ENCODE measurements around the gene SUMO2. TPM values are rescaled to one million over a fixed set of nuclear protein-coding genes. Genes with fewer than 3 reads are reported as not detected.

The SUMO2 gene
- total RNA-seq, 1 donor from 2014 or later = 449 TPM

DNA sequence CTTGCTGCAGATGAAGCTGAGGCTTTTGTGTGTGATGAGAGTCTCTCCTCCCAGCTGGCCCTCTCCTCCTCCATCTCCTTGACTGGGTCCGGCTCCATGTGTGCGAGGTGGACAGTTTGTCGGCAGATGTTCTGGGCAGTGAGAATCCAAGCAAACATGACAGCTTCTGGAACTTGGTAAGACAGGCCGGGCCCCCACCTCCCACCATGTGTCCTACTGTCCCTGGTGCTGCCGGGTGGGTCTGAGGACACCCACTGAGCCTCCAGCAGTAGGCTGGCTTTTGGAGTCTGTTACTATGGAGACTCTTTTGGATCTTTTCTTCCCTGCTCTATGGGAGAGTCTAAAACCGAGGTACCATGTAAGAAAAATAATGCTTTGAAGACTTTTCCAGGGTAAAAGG lies 35.4 kb upstream of the SUMO2 start:
- no peaks in the 10 kb centered on the region for H3K9me3 Mint-ChIP-seq (ENCODE audit: unreplicated experiment)
- Histone ChIP-seq H3K4me2 (ENCODE audit: low read length) (no peak overlapping the region), H3K36me3 (ENCODE audit: insufficient read depth, low read length) (peaks cover 41% of the 10 kb centered on the region), H3K27me3 (ENCODE audit: insufficient read depth, low read length) (no peaks in the 10 kb centered on the region), H4K20me1 (ENCODE audit: insufficient read depth, low read length) (peaks cover 16% of the 10 kb centered on the region), H3K9me3 (ENCODE audit: insufficient read depth, low read depth, low read length) (no peaks in the 10 kb centered on the region), H3K4me3 (ENCODE audit: insufficient read depth, low read depth, low read length) (no peak overlapping the region), H3K4me1 (ENCODE audit: insufficient read depth, low read length) (no peaks in the 10 kb centered on the region), H3K9ac (ENCODE audit: low read length) (no peak overlapping the region), H3K79me2 (ENCODE audit: insufficient read depth, low read length) (peaks cover 8% of the 10 kb centered on the region), H2AFZ (ENCODE audit: low read depth, low read length) (no peak overlapping the region), H3K27ac (ENCODE audit: low read depth, low read length) (no peak overlapping the region)
- no peak for DNase-seq (ENCODE audit: low read depth)
- H3K4me1 Mint-ChIP-seq (ENCODE audit: low read depth, unreplicated experiment) = no peaks in the 10 kb centered on the region
- no peaks in the 10 kb centered on the region for H3K27me3 Mint-ChIP-seq (ENCODE audit: low read depth, unreplicated experiment)
- TF ChIP-seq, protein P1, sequence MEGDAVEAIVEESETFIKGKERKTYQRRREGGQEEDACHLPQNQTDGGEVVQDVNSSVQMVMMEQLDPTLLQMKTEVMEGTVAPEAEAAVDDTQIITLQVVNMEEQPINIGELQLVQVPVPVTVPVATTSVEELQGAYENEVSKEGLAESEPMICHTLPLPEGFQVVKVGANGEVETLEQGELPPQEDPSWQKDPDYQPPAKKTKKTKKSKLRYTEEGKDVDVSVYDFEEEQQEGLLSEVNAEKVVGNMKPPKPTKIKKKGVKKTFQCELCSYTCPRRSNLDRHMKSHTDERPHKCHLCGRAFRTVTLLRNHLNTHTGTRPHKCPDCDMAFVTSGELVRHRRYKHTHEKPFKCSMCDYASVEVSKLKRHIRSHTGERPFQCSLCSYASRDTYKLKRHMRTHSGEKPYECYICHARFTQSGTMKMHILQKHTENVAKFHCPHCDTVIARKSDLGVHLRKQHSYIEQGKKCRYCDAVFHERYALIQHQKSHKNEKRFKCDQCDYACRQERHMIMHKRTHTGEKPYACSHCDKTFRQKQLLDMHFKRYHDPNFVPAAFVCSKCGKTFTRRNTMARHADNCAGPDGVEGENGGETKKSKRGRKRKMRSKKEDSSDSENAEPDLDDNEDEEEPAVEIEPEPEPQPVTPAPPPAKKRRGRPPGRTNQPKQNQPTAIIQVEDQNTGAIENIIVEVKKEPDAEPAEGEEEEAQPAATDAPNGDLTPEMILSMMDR (IDR thresholded peaks at IDR 0.05; ENCODE audit: insufficient read depth, low read depth, low read length) = no peak
- no peak for TF ChIP-seq EZH2 (IDR thresholded peaks at IDR 0.05; ENCODE audit: insufficient read depth, low read length)
- no peak for FAIRE-seq
- no peak overlapping the region for H3K4me3 Mint-ChIP-seq (ENCODE audit: unreplicated experiment)
- peaks cover 22% of the 10 kb centered on the region for H3K36me3 Mint-ChIP-seq (ENCODE audit: low read depth, unreplicated experiment)
- H3K27ac Mint-ChIP-seq (ENCODE audit: unreplicated experiment) = no peak overlapping the region

DNA sequence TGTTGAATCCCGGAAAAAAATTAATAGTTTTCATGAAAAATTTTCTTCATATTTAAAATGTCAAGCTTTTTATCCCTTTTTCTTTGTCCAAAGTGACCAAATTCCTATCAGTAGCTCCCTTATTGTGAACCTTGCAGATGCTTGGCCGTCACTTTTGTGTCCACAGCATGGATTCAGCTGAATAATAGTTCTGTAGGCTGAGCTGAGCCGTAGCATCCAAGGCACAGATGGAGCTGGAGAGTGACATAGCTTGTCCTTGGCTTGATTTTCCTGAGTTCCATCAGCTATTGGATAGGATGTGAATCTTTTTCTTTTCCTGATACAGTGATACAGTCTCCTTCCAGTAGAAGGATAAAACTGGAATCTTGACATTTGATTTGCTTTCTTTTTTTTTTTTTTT lies 26.3 kb upstream of the SUMO2 start:
- no peak overlapping the region for H3K4me2 ChIP-seq (ENCODE audit: low read length)
- H3K36me3 ChIP-seq (ENCODE audit: insufficient read depth, low read length) = peaks cover 37% of the 10 kb centered on the region
- peaks cover 6% of the 10 kb centered on the region for H3K4me1 Mint-ChIP-seq (ENCODE audit: low read depth, unreplicated experiment)
- H3K4me1 ChIP-seq (ENCODE audit: insufficient read depth, low read length) = peaks cover 10% of the 10 kb centered on the region
- H3K27ac Mint-ChIP-seq (ENCODE audit: unreplicated experiment) = no peak overlapping the region
- no peak overlapping the region for H2AFZ ChIP-seq (ENCODE audit: low read depth, low read length)
- H3K9me3 Mint-ChIP-seq (ENCODE audit: unreplicated experiment) = no peaks in the 10 kb centered on the region
- no peak overlapping the region for H3K27ac ChIP-seq (ENCODE audit: low read depth, low read length)
- H3K4me3 ChIP-seq (ENCODE audit: insufficient read depth, low read depth, low read length) = no peak overlapping the region
- peaks cover 4% of the 10 kb centered on the region for H3K36me3 Mint-ChIP-seq (ENCODE audit: low read depth, unreplicated experiment)
- H3K27me3 Mint-ChIP-seq (ENCODE audit: low read depth, unreplicated experiment) = no peaks in the 10 kb centered on the region
- H3K4me3 Mint-ChIP-seq (ENCODE audit: unreplicated experiment) = peak overlapping the region; percentile 45
- H3K27me3 ChIP-seq (ENCODE audit: insufficient read depth, low read length) = no peaks in the 10 kb centered on the region
- DNase-seq (ENCODE audit: low read depth) (no peak), FAIRE-seq (no peak)
- H3K9ac ChIP-seq (ENCODE audit: low read length) = peak overlapping the region; percentile 14
- TF ChIP-seq, protein P1 (IDR thresholded peaks at IDR 0.05; ENCODE audit: insufficient read depth, low read depth, low read length) = no peak
- TF ChIP-seq EZH2 (IDR thresholded peaks at IDR 0.05; ENCODE audit: insufficient read depth, low read length) = no peak
- H4K20me1 ChIP-seq (ENCODE audit: insufficient read depth, low read length) = peaks cover 3% of the 10 kb centered on the region
- H3K79me2 ChIP-seq (ENCODE audit: insufficient read depth, low read length) = peaks cover 53% of the 10 kb centered on the region
- no peaks in the 10 kb centered on the region for H3K9me3 ChIP-seq (ENCODE audit: insufficient read depth, low read depth, low read length)

DNA sequence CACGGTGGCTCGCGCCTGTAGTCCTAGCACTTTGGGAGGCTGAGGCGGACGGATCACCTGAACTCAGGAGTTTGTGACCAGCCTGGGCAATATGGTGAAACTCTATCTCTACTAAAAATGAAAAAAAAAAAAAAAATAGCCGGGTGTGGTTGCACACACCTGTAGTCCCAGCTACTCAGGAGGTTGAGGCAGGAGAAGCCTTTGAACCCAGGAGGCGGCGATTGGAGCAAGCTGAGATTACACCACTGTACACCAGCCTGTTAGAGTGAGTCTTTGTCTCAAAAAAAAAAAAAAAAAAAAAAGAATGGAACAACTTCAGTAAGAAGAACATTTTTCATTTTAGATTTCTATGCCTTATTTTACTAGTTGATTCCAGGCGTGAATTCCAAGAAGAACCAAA lies 25.4 kb upstream of the SUMO2 start:
- H3K27ac Mint-ChIP-seq (ENCODE audit: unreplicated experiment) = no peak overlapping the region
- TF ChIP-seq EZH2 (IDR thresholded peaks at IDR 0.05; ENCODE audit: insufficient read depth, low read length) = no peak
- TF ChIP-seq, protein P1 (IDR thresholded peaks at IDR 0.05; ENCODE audit: insufficient read depth, low read depth, low read length) = no peak
- peaks cover 3% of the 10 kb centered on the region for H4K20me1 ChIP-seq (ENCODE audit: insufficient read depth, low read length)
- H3K4me3 ChIP-seq (ENCODE audit: insufficient read depth, low read depth, low read length) = no peak overlapping the region
- H3K9me3 Mint-ChIP-seq (ENCODE audit: unreplicated experiment) = no peaks in the 10 kb centered on the region
- no peak for DNase-seq (ENCODE audit: low read depth)
- peaks cover 2% of the 10 kb centered on the region for H3K36me3 Mint-ChIP-seq (ENCODE audit: low read depth, unreplicated experiment)
- H3K4me1 Mint-ChIP-seq (ENCODE audit: low read depth, unreplicated experiment) = peaks cover 6% of the 10 kb centered on the region
- peaks cover 10% of the 10 kb centered on the region for H3K4me1 ChIP-seq (ENCODE audit: insufficient read depth, low read length)
- H3K36me3 ChIP-seq (ENCODE audit: insufficient read depth, low read length) = peaks cover 31% of the 10 kb centered on the region
- no peak overlapping the region for H3K27ac ChIP-seq (ENCODE audit: low read depth, low read length)
- no peak overlapping the region for H3K9ac ChIP-seq (ENCODE audit: low read length)
- no peak for FAIRE-seq
- H3K79me2 ChIP-seq (ENCODE audit: insufficient read depth, low read length) = peaks cover 53% of the 10 kb centered on the region
- no peaks in the 10 kb centered on the region for H3K27me3 Mint-ChIP-seq (ENCODE audit: low read depth, unreplicated experiment)
- no peak overlapping the region for H3K4me3 Mint-ChIP-seq (ENCODE audit: unreplicated experiment)
- no peak overlapping the region for H3K4me2 ChIP-seq (ENCODE audit: low read length)
- H2AFZ ChIP-seq (ENCODE audit: low read depth, low read length) = no peak overlapping the region
- H3K27me3 ChIP-seq (ENCODE audit: insufficient read depth, low read length) = no peaks in the 10 kb centered on the region
- no peaks in the 10 kb centered on the region for H3K9me3 ChIP-seq (ENCODE audit: insufficient read depth, low read depth, low read length)
